ENCODE measurements around the gene ZNF610.

ZNF610 gene

GRCh38 chr19:52398081-52398441 lies 62.0 kb downstream of the ZNF610 start:
- DNase-seq = no peak

- DNase-seq = no peak
Observed at GRCh38 chr19:52410276-52410675, 74.2 kb downstream of the ZNF610 start.

GRCh38 chr19:52415711-52416110 lies 79.7 kb downstream of the ZNF610 start:
- no peak for DNase-seq

All from activated T-cell treated with anti-CD3 and anti-CD28 coated beads, Interleukin-2, amount 50 U/mL, for 1 hour (primary cell).